Upper lobe of right lung (tissue), 1 donor: ENCODE results near the gene ZBED3. TPM values are rescaled to one million over a fixed set of nuclear protein-coding genes. Genes with fewer than 3 reads are reported as not detected.
A peak's percentile ranks its signal among the peaks of the same experiment; 100 is the strongest.
"Not testable (repeated sequence)": the region's sequence is repeated elsewhere in the genome, so short reads cannot be mapped to it uniquely, and the experiment has no call there.

Source experiments
- ATAC-seq: fragments of 200-7000 bp; cut with Tn5 transposase; one replicate; pipeline ENCODE4 v1.9.1; 2020; ENCODE audit warnings: mild to moderate bottlenecking, moderate library complexity
- DNase-seq: peaks from one replicate; pipeline ENCODE4 v3.0.0-alpha.2; 2020
- H3K27ac ChIP-seq: fragments of 200-600 bp; one replicate; pipeline ENCODE4 v1.8.0; 2022
- H3K27me3 ChIP-seq: fragments of 200-600 bp; one replicate; pipeline ENCODE4 v1.8.0; 2022; ENCODE audit warnings: mild to moderate bottlenecking
- H3K36me3 ChIP-seq: fragments of 200-600 bp; one replicate; pipeline ENCODE4 v1.8.0; 2022
- H3K4me1 ChIP-seq: fragments of 200-600 bp; one replicate; pipeline ENCODE4 v1.8.0; 2022
- H3K4me3 ChIP-seq: fragments of 200-600 bp; one replicate; pipeline ENCODE4 v1.8.0; 2022; ENCODE audit warnings: mild to moderate bottlenecking
- H3K9me3 ChIP-seq: fragments of 200-600 bp; one replicate; pipeline ENCODE4 v1.8.0; 2022
- intact Hi-C: fragments of 100-400 bp; cut with DNase I; formaldehyde crosslinking; loops from one replicate; pipeline ENCODE4 v1.11.0; 2022
- total RNA-seq: library from RNA; stranded (reverse); fragmentation: NEBNext Ultra II Directional; extraction: Animal tissue kit (Norgen Biotek cat#: 25700); gene quantifications from one replicate; pipeline ENCODE4 v1.2.1, GENCODE V29; 2021
- TF ChIP-seq, protein P1 (sequence below): fragments of 200-600 bp; IDR thresholded peaks from one replicate; pipeline ENCODE4 v1.8.0; 2022; ENCODE audit warnings: antibody characterized with exemption
- donor health status: DM: no; HTN: yes; CAD: no; lungs with severe emphysema.

ZBED3 gene
- total RNA-seq, 1 donor from 2014 or later, result 14.8 TPM

DNA sequence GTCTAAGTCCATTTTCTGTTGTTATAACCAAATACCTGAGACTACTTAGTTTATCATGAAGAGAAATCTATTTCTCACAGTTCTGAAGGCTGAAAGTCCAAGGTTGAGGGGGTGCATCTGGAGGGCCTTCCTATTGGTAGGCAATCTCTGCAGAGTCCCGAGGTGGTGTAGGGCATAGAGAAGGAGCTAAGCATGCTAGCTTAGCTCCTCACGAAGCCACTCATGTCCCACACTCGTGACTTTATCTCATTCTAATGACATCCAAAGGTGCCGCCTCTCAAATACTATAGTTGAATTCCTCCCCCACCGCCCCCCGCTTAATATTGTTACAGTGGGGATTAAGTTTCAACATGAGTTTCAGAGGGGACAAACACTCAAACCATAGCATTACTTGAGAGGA is 36.0 kb upstream of the ZBED3 start:
- ATAC-seq, result peak; percentile 41
- Histone ChIP-seq H3K36me3 (no peaks in the 10 kb centered on the region), H3K4me1 (no peaks in the 10 kb centered on the region), H3K27me3 (no peaks in the 10 kb centered on the region), H3K4me3 (no peak overlapping the region), H3K27ac (no peak overlapping the region), H3K9me3 (no peaks in the 10 kb centered on the region)
- TF ChIP-seq, protein P1, sequence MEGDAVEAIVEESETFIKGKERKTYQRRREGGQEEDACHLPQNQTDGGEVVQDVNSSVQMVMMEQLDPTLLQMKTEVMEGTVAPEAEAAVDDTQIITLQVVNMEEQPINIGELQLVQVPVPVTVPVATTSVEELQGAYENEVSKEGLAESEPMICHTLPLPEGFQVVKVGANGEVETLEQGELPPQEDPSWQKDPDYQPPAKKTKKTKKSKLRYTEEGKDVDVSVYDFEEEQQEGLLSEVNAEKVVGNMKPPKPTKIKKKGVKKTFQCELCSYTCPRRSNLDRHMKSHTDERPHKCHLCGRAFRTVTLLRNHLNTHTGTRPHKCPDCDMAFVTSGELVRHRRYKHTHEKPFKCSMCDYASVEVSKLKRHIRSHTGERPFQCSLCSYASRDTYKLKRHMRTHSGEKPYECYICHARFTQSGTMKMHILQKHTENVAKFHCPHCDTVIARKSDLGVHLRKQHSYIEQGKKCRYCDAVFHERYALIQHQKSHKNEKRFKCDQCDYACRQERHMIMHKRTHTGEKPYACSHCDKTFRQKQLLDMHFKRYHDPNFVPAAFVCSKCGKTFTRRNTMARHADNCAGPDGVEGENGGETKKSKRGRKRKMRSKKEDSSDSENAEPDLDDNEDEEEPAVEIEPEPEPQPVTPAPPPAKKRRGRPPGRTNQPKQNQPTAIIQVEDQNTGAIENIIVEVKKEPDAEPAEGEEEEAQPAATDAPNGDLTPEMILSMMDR, result no peak
- intact Hi-C loops, result no loop called here
- no peak for DNase-seq

DNA sequence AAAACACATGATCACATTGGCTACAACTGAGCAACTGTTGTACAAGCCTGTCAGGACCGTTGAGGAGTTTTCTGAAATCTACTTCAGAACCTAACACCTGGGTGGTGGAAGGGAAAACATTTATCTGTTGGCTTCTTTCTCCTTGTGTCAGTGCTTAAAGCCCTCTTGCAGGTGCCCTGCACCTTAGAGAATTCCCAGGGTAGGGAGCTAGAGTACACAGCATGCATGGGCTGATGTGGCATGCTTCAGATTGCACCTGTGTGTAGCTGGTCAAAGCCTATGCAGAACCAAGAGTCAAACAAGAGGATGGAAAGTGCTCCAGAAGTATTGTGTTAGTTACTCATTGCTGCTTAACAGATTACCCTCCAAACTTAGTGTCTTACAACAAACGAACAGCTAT is 33.6 kb upstream of the ZBED3 start:
- Histone ChIP-seq H3K4me3 (no peak overlapping the region), H3K4me1 (peaks cover 5% of the 10 kb centered on the region), H3K36me3 (no peaks in the 10 kb centered on the region), H3K9me3 (no peaks in the 10 kb centered on the region), H3K27ac (no peak overlapping the region), H3K27me3 (no peaks in the 10 kb centered on the region)
- ATAC-seq (no peak), DNase-seq (no peak)
- TF ChIP-seq, protein P1, result no peak
- intact Hi-C loops, result no loop called here

DNA sequence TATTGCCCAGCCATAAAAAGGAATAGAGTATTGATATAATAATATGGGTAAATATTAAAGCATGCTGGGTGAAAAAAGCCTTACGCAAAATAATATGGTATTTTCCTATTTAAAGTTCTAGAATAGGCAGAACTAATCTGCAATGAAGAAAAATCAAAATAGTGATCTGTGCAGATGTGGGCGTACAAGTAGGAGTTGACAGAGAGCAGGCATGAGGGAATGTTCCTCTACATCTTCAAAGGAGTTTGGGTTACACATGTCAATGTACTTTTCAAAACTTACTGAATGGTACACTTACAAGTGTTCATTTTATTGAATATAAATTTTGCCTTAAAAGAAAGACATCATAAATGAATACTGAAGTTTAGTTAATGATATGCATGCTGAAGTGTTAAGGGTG is 33.0 kb upstream of the ZBED3 start:
- Histone ChIP-seq H3K4me1 (peaks cover 5% of the 10 kb centered on the region), H3K27ac (no peak overlapping the region), H3K27me3 (no peaks in the 10 kb centered on the region), H3K36me3 (no peaks in the 10 kb centered on the region), H3K4me3 (no peak overlapping the region), H3K9me3 (no peaks in the 10 kb centered on the region)
- DNase-seq (no peak), ATAC-seq (no peak)
- intact Hi-C loops, result no loop called here
- TF ChIP-seq, protein P1, result no peak

DNA sequence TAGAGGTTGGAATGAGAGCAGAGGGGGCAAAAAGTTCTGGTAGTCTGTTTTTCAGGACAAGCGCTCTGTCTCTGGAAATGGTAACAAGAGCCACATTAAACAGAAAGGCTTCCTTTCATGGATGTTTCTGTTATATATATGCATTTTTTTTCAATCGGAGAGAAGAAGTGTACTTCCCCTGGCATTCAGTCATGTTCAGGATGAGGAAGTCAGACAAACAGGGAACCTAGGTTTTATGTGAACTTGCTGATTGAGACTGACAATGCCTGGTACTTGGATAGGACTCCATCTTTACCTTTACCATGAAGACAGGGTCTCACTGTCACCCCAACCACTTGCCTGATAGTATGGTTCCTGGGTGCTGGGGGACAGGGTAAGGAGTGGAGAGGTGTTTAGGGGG is 30.1 kb upstream of the ZBED3 start:
- H3K36me3 ChIP-seq, result no peaks in the 10 kb centered on the region
- no peaks in the 10 kb centered on the region for H3K9me3 ChIP-seq
- H3K4me1 ChIP-seq, result peaks cover 5% of the 10 kb centered on the region
- no peak overlapping the region for H3K4me3 ChIP-seq
- TF ChIP-seq, protein P1, result no peak
- ATAC-seq (peak; percentile 42), DNase-seq (no peak)
- H3K27ac ChIP-seq, result no peak overlapping the region
- intact Hi-C loops, result no loop called here
- H3K27me3 ChIP-seq, result no peaks in the 10 kb centered on the region

DNA sequence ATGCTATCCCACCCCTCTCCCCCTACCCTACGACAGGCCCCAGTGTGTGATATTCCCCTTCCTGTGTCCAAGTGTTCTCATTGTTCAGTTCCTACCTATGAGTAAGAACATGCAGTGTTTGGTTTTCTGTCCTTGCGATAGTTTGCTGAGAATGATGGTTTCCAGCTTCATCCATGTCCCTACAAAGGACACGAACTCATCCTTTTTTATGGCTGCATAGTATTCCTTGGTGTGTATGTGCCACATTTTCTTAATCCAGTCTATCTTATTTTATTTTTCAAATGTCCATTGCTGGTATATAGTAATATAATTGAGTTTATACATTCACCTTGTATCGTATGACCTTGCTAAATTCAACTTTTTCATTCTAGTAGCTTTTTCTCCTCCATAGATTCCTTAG is 19.9 kb upstream of the ZBED3 start:
- DNase-seq, H3K9me3 ChIP-seq, H3K4me1 ChIP-seq, ATAC-seq, H3K27me3 ChIP-seq, H3K36me3 ChIP-seq, intact Hi-C loops, H3K27ac ChIP-seq, H3K4me3 ChIP-seq: not testable (repeated sequence)

DNA sequence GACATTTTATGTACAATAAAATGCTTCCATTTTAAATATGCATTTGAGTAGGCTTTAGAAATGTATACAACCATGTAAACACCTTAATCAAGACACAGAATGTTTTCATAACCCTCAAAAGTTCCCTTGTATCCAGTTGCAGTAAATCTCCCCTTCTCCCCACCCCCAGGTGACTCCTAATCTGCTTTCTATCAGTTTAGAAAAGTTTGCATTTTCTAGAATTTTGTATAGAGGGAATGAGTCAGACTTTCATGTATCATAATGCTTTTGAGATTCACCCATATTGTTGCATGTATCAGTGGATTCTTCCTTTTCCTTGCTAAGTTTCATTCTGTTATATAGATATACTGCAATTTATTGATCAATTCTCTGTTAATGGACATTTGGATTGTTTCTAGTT is 17.7 kb upstream of the ZBED3 start:
- no peaks in the 10 kb centered on the region for H3K27me3 ChIP-seq
- DNase-seq, result no peak
- no peaks in the 10 kb centered on the region for H3K9me3 ChIP-seq
- no peaks in the 10 kb centered on the region for H3K36me3 ChIP-seq
- intact Hi-C loops, result no loop called here
- H3K4me1 ChIP-seq, result no peaks in the 10 kb centered on the region
- TF ChIP-seq, protein P1, result no peak
- H3K4me3 ChIP-seq, result no peak overlapping the region
- ATAC-seq, result no peak
- H3K27ac ChIP-seq, result no peak overlapping the region
